Upper lobe of right lung (tissue), 1 donor: ENCODE data around the gene IER2. TPM values are rescaled to one million over a fixed set of nuclear protein-coding genes. Genes with fewer than 3 reads are reported as not detected.
A peak's percentile ranks its signal among the peaks of the same experiment; 100 is the strongest.
"Not testable (repeated sequence)": the region's sequence is repeated elsewhere in the genome, so short reads cannot be mapped to it uniquely, and the experiment has no call there.

ENCODE experiments used
- ATAC-seq: fragments of 200-7000 bp; cut with Tn5 transposase; one replicate; pipeline ENCODE4 v1.9.1; 2020; ENCODE audit warnings: mild to moderate bottlenecking, moderate library complexity
- DNase-seq: peaks from one replicate; pipeline ENCODE4 v3.0.0-alpha.2; 2020
- H3K27ac ChIP-seq: fragments of 200-600 bp; one replicate; pipeline ENCODE4 v1.8.0; 2022
- H3K27me3 ChIP-seq: fragments of 200-600 bp; one replicate; pipeline ENCODE4 v1.8.0; 2022; ENCODE audit warnings: mild to moderate bottlenecking
- H3K36me3 ChIP-seq: fragments of 200-600 bp; one replicate; pipeline ENCODE4 v1.8.0; 2022
- H3K4me1 ChIP-seq: fragments of 200-600 bp; one replicate; pipeline ENCODE4 v1.8.0; 2022
- H3K4me3 ChIP-seq: fragments of 200-600 bp; one replicate; pipeline ENCODE4 v1.8.0; 2022; ENCODE audit warnings: mild to moderate bottlenecking
- H3K9me3 ChIP-seq: fragments of 200-600 bp; one replicate; pipeline ENCODE4 v1.8.0; 2022
- CTCF ChIP-seq: fragments of 200-600 bp; IDR thresholded peaks from one replicate; pipeline ENCODE4 v1.8.0; 2022; ENCODE audit warnings: antibody characterized with exemption
- intact Hi-C: fragments of 100-400 bp; cut with DNase I; formaldehyde crosslinking; loops from one replicate; pipeline ENCODE4 v1.11.0; 2022
- total RNA-seq: library from RNA; stranded (reverse); fragmentation: NEBNext Ultra II Directional; extraction: Animal tissue kit (Norgen Biotek cat#: 25700); gene quantifications from one replicate; pipeline ENCODE4 v1.2.1, GENCODE V29; 2021
- donor health status: DM: no; HTN: yes; CAD: no; lungs with severe emphysema.

IER2 gene
- total RNA-seq, 1 donor from 2014 or later: 104 TPM

GRCh38 chr19:13181747-13182388 is 31.7 kb downstream of the IER2 start:
- ATAC-seq (peak; percentile 68), DNase-seq (peak; percentile 67)
- no peaks in the 10 kb centered on the region for H3K36me3 ChIP-seq
- no peaks in the 10 kb centered on the region for H3K27me3 ChIP-seq
- H3K27ac ChIP-seq: peak overlapping the region; percentile 49
- TF ChIP-seq CTCF: no peak
- intact Hi-C loops: no loop called here
- no peak overlapping the region for H3K4me3 ChIP-seq
- H3K9me3 ChIP-seq: no peaks in the 10 kb centered on the region
- H3K4me1 ChIP-seq: peaks cover 11% of the 10 kb centered on the region

DNA sequence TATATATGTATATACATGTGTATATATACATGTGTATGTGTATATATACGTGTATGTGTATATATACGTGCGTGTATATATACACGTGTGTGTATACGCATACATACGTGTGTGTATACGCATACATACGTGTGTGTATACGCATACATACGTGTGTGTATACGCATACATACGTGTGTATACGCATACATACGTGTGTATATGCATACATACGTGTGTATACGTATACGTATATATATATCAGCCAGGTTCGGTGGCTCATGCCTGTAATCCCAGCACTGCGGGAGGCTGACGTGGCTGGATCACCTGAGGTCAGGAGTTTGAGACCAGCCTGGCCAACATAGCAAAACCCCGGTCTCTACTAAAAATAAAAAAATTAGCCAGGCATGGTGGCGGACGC is 34.7 kb downstream of the IER2 start:
- H3K27ac ChIP-seq, H3K27me3 ChIP-seq, intact Hi-C loops, ATAC-seq, H3K4me3 ChIP-seq, H3K36me3 ChIP-seq, DNase-seq, H3K9me3 ChIP-seq: not testable (repeated sequence)
- H3K4me1 ChIP-seq: peaks cover 11% of the 10 kb centered on the region

- H3K27ac ChIP-seq, H3K4me3 ChIP-seq, ATAC-seq, H3K36me3 ChIP-seq, DNase-seq, intact Hi-C loops, H3K27me3 ChIP-seq, H3K9me3 ChIP-seq: not testable (repeated sequence)
- peaks cover 11% of the 10 kb centered on the region for H3K4me1 ChIP-seq
Measured at GRCh38 chr19:13185763-13186657, 35.8 kb downstream of the IER2 start.

DNA sequence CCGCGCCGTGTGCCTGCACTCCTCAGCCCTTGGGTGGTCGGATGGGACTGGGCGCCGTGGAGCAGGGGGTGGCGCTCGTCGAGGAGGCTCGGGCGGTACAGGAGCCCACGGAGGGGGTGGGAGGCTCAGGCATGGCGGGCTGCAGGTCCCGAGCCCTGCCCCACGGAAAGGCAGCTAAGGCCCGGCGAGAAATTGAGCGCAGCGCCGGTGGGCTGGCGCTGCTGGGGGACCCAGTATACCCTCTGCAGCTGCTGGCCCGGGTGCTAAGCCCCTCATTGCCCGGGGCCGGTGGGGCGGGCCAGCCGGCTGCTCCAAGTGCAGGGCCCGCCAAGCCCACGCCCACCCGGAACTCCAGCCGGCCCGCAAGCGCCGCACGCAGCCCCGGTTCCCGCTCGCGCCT is 36.5 kb downstream of the IER2 start:
- H3K9me3 ChIP-seq, DNase-seq, H3K27me3 ChIP-seq, ATAC-seq, H3K36me3 ChIP-seq, H3K27ac ChIP-seq, intact Hi-C loops, H3K4me3 ChIP-seq, H3K4me1 ChIP-seq: not testable (repeated sequence)

DNA sequence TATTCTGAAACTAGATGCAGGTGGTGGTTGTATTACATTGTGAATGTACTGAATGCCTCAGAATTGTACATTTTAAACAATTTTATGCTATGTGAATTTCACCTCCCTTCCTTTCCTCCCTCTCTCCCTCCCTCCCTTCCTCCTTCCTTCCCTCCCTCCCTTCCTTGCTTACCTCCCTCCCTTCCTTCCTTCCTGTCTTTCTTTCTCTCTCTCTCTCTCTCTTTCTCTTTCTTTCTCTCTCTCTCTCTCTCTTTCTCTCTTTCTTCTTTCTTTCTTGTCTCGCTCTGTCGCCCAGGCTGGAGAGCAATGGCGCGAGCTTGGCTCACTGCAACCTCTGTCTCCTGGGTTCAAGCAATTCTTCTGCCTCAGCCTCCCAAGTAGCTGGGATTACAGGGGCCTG is 37.2 kb downstream of the IER2 start:
- H3K36me3 ChIP-seq: no peaks in the 10 kb centered on the region
- no peak overlapping the region for H3K27ac ChIP-seq
- H3K4me3 ChIP-seq: no peak overlapping the region
- H3K4me1 ChIP-seq: no peaks in the 10 kb centered on the region
- no peak for DNase-seq
- no peaks in the 10 kb centered on the region for H3K27me3 ChIP-seq
- no peak for TF ChIP-seq CTCF
- H3K9me3 ChIP-seq: no peaks in the 10 kb centered on the region
- intact Hi-C loops: no loop called here
- no peak for ATAC-seq

- no peaks in the 10 kb centered on the region for H3K36me3 ChIP-seq
- intact Hi-C loops: no loop called here
- ATAC-seq: no peak
- H3K27me3 ChIP-seq: no peaks in the 10 kb centered on the region
- no peak for TF ChIP-seq CTCF
- H3K4me1 ChIP-seq: peaks cover 5% of the 10 kb centered on the region
- DNase-seq: no peak
- H3K9me3 ChIP-seq: no peaks in the 10 kb centered on the region
- no peak overlapping the region for H3K27ac ChIP-seq
- H3K4me3 ChIP-seq: no peak overlapping the region
Measured at GRCh38 chr19:13189600-13189999, 39.4 kb downstream of the IER2 start.

DNA sequence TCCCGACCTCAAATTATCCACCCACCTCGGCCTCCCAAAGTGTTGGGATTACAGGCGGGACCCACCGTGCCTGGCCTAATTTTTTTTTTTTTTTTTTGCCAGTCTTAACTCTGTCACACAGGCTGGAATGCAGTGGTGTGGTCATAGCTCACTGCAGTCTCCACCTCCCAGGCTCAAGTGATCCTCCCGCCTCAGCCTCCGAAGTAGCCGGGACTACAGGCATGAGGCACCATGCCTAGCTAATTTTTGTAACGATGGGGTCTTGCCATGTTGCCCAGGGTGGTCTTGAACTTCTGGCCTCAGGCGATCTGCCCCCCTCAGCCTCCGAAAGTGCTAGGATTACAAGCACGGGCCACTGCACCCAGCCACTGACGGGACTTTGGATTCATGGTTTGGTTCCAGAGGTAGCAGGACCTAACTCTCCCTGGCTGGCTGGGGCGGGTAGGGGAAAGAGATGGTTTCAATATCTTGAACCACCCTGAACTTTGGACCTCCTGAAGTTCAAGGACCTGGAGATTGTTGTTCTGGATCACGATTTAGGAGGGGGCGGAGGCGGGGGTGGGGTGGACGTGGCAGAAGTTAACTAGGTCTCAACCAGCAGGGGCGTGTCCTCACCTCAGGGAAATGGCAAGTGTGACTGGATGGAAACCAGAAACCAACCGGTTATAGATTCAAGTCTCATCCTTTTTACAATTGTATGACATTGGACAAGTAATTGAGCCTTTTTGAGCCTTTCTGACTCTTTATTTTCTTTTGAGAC is 40.8 kb downstream of the IER2 start:
- no peak for TF ChIP-seq CTCF
- intact Hi-C loops: no loop called here
- H3K27ac ChIP-seq: no peak overlapping the region
- no peak for ATAC-seq
- H3K27me3 ChIP-seq: no peaks in the 10 kb centered on the region
- H3K4me1 ChIP-seq: peaks cover 5% of the 10 kb centered on the region
- H3K4me3 ChIP-seq: no peak overlapping the region
- no peaks in the 10 kb centered on the region for H3K36me3 ChIP-seq
- DNase-seq: no peak
- H3K9me3 ChIP-seq: no peaks in the 10 kb centered on the region
